Neural cell (in vitro differentiated cells): ENCODE data around the gene GSN.

ENCODE experiments used
- EP300 ChIP-seq: fragments of 450-650 bp; conservative IDR thresholded peaks from 2 replicates; pipeline ENCODE4 v1.6.1; 2014; ENCODE audit warnings: antibody characterized with exemption, mild to moderate bottlenecking, moderate library complexity; ENCODE audit not compliant: poor library complexity, severe bottlenecking
- MXI1 ChIP-seq: fragments of 450-650 bp; conservative IDR thresholded peaks from 2 replicates; pipeline ENCODE4 v1.6.1; 2014; ENCODE audit warnings: antibody characterized with exemption, mild to moderate bottlenecking; ENCODE audit not compliant: poor library complexity, severe bottlenecking
- POLR2AphosphoS5 ChIP-seq: IDR thresholded peaks from 2 replicates; pipeline ENCODE4 v1.6.1; 2012
- RAD21 ChIP-seq: fragments of 450-650 bp; conservative IDR thresholded peaks from 2 replicates; pipeline ENCODE4 v1.6.1; 2014; ENCODE audit warnings: antibody characterized with exemption, mild to moderate bottlenecking, moderate library complexity
- TAF1 ChIP-seq: IDR thresholded peaks from 2 replicates; pipeline ENCODE4 v1.6.1; 2012; ENCODE audit warnings: low read depth
- TF ChIP-seq, protein P1 (sequence below): fragments of 450-650 bp; IDR thresholded peaks from 2 replicates; pipeline ENCODE4 v1.5.1; 2014; ENCODE audit warnings: antibody characterized with exemption, mild to moderate bottlenecking, moderate library complexity; ENCODE audit not compliant: poor library complexity, severe bottlenecking

DNA sequence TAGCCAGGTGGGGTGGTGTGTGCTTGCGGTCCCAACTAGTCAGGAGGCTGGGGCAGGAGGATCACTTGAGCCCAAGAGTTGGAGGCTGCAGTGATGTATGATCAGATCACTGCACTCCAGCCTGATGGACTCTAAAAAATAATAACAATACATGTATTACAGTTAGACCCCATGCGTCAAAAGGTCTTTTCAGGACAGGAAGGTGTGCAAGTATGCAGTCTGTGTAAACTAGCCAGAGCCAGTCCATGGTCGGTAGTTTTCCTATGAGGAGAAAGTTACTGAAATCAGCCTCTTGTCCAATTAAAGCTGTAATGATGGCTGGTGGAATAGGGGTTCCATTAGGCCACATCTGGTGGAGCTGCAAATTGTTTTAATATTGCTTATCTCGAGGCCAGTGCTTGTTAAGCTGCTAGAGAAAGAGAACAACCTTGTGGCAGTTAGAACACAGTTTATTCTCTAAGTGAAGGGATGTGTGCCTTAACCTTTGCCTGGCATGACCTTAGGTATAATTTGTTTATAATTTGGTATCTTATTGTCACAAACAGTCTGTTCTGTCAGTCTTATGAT lies 103.6 kb downstream of the GSN start:
- no peak for TF ChIP-seq EP300
- TF ChIP-seq, protein P1, sequence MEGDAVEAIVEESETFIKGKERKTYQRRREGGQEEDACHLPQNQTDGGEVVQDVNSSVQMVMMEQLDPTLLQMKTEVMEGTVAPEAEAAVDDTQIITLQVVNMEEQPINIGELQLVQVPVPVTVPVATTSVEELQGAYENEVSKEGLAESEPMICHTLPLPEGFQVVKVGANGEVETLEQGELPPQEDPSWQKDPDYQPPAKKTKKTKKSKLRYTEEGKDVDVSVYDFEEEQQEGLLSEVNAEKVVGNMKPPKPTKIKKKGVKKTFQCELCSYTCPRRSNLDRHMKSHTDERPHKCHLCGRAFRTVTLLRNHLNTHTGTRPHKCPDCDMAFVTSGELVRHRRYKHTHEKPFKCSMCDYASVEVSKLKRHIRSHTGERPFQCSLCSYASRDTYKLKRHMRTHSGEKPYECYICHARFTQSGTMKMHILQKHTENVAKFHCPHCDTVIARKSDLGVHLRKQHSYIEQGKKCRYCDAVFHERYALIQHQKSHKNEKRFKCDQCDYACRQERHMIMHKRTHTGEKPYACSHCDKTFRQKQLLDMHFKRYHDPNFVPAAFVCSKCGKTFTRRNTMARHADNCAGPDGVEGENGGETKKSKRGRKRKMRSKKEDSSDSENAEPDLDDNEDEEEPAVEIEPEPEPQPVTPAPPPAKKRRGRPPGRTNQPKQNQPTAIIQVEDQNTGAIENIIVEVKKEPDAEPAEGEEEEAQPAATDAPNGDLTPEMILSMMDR = no peak
- TF ChIP-seq POLR2AphosphoS5 = no peak
- TF ChIP-seq RAD21 = no peak
- no peak for TF ChIP-seq TAF1
- TF ChIP-seq MXI1 = no peak
